ENCODE results near the gene RBMS1. TPM values are rescaled to one million over a fixed set of nuclear protein-coding genes. Genes with fewer than 3 reads are reported as not detected.

Gene RBMS1
- total and polyA plus RNA-seq, 2 of the 4 experiments (the other 2 are of a cell fraction): 43.5 to 64.9 TPM

DNA sequence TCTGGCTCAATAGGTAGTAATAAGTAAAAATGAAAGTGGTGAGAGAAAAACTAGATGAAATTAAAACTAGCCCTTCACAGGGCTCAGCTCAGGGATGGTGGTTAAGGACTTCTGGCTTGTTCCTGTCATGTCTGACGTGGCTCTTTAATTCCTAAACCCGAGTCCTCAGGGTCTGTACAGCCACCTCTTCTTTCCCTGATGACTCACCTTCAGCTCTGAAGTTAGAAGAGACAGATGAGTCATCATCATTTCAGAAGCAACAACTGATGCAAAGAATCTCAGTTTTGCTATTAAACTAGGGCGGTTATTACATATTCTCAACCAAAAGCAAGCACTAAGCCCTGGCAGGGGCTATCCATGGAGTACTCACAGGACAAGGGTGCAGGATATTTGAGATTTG lies 269.5 kb downstream of the RBMS1 start:
- Histone ChIP-seq H3K9me1 (ENCODE audit: insufficient read depth, low read length) (peaks cover 40% of the 10 kb centered on the region), H4K5ac (ENCODE audit: low read depth, low read length) (peak overlapping the region; percentile 48; the same call in 1 of the 2 replicates), H3K9ac (ENCODE audit: low read depth, low read length) (no peak overlapping the region; the same call in 1 of the 2 replicates), H2BK20ac (ENCODE audit: low read depth, low read length) (peak overlapping the region; percentile 92), H4K8ac (ENCODE audit: low read depth in 2 of 2, low read length in 2 of 2) (peak overlapping the region; percentile 25 to 67; a peak in 3 of 4 replicates), H2AK9ac (replicated peaks; ENCODE audit: low read depth, low read length, poor library complexity) (no peak overlapping the region), H3K23ac (ENCODE audit: low read depth, low read length) (peak overlapping the region; percentile 35; the same call in 1 of the 2 replicates), H4K20me1 (ENCODE audit: insufficient read depth, low read length) (no peaks in the 10 kb centered on the region), H3K9me3 (ENCODE audit: control insufficient read depth, insufficient read depth, low read length) (no peaks in the 10 kb centered on the region), H3K79me1 (ENCODE audit: low read depth in 1 of 2, low read length in 2 of 2) (peaks cover 0 to 6% of the 10 kb centered on the region in 2 experiments; a peak in 1 of 4 replicates), H2AK5ac (ENCODE audit: low read depth, low read length) (peak overlapping the region; percentile 80), H3K4me1 (ENCODE audit: control insufficient read depth, insufficient read depth, low read length) (peaks cover 38% of the 10 kb centered on the region), H3K27ac (ENCODE audit: insufficient read depth, low read length) (peak overlapping the region; percentile 27; the same call in 1 of the 2 replicates), H3K4me3 (ENCODE audit: insufficient read depth, low read depth, low read length) (no peak overlapping the region), H3K56ac (ENCODE audit: extremely low read depth, insufficient read depth, low read length) (peak overlapping the region; percentile 42; the same call in 1 of the 2 replicates), H4K91ac (ENCODE audit: insufficient read depth, low read depth, low read length) (peak overlapping the region; percentile 60), H3K18ac (ENCODE audit: low read depth, low read length) (peak overlapping the region; percentile 92; the same call in 1 of the 2 replicates), H3K27me3 (ENCODE audit: control insufficient read depth, insufficient read depth, low read length) (no peaks in the 10 kb centered on the region), H3K4ac (ENCODE audit: low read depth, low read length) (peak overlapping the region; percentile 59), H3K36me3 (ENCODE audit: control insufficient read depth, insufficient read depth, low read length) (no peaks in the 10 kb centered on the region), H2BK5ac (ENCODE audit: low read depth, low read length, poor library complexity, severe bottlenecking) (peak overlapping the region; percentile 84), H2BK120ac (ENCODE audit: low read depth, low read length) (peak overlapping the region; percentile 81), H3K14ac (replicated peaks; ENCODE audit: low read depth, low read length) (peak overlapping the region; percentile 72; the same call in 1 of the 2 replicates), H2AFZ (replicated peaks; ENCODE audit: low read length, poor library complexity) (no peak overlapping the region), H3K4me2 (ENCODE audit: low read depth, low read length) (peak overlapping the region; percentile 73), H2BK15ac (ENCODE audit: low read depth, low read length) (peak overlapping the region; percentile 90; the same call in 2 of the 3 replicates)
- CTCF ChIA-PET: no interaction called here
- POLR2A ChIA-PET (ENCODE audit: unreplicated experiment): no interaction called here
- no TSS peak for BruUV-seq (replicated peaks)
- WGBS, 2 experiments (ENCODE audit: extremely low coverage in 2 of 2, insufficient read length in 1 of 2): no CpG with 5 or more reads among the region's 3 CpGs
- TF ChIP-seq MAZ (IDR thresholded peaks at IDR 0.05; ENCODE audit: borderline replicate concordance, low read depth, low read length) (no peak), RFX5 (IDR thresholded peaks at IDR 0.05; ENCODE audit: low read depth, low read length) (no peak; the same call in 1 of the 2 replicates), RAD21 (IDR thresholded peaks at IDR 0.05; ENCODE audit: low read length) (0 out of 2 replicates have a peak, but pooled peaks have one; percentile 5), MAFK (IDR thresholded peaks at IDR 0.05; ENCODE audit: low read depth, low read length) (peak; percentile 45), CHD1 (IDR thresholded peaks at IDR 0.05; ENCODE audit: low read depth, low read length) (no peak; the same call in 1 of the 2 replicates), MXI1 (IDR thresholded peaks at IDR 0.05; ENCODE audit: borderline replicate concordance, low read depth, low read length) (no peak), CEBPB (IDR thresholded peaks at IDR 0.05; ENCODE audit: low read depth, low read length) (peak; percentile 61), NFE2L2 (IDR thresholded peaks at IDR 0.05; ENCODE audit: low read depth, low read length) (0 out of 2 replicates have a peak, but pooled peaks have one; percentile 22), SMC3 (IDR thresholded peaks at IDR 0.05; ENCODE audit: low read depth, low read length) (0 out of 2 replicates have a peak, but pooled peaks have one; percentile 1), FOS (IDR thresholded peaks at IDR 0.05; ENCODE audit: low read depth, low read length) (peak; percentile 100), RCOR1 (IDR thresholded peaks at IDR 0.05; ENCODE audit: insufficient replicate concordance, low read length) (no peak), BHLHE40 (IDR thresholded peaks at IDR 0.05; ENCODE audit: low read depth, low read length) (peak; percentile 80; the same call in 1 of the 2 replicates)
- TF ChIP-seq, protein P1, sequence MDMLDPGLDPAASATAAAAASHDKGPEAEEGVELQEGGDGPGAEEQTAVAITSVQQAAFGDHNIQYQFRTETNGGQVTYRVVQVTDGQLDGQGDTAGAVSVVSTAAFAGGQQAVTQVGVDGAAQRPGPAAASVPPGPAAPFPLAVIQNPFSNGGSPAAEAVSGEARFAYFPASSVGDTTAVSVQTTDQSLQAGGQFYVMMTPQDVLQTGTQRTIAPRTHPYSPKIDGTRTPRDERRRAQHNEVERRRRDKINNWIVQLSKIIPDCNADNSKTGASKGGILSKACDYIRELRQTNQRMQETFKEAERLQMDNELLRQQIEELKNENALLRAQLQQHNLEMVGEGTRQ (IDR thresholded peaks at IDR 0.05; ENCODE audit: low read depth, low read length): no peak
- TF ChIP-seq, protein P2, sequence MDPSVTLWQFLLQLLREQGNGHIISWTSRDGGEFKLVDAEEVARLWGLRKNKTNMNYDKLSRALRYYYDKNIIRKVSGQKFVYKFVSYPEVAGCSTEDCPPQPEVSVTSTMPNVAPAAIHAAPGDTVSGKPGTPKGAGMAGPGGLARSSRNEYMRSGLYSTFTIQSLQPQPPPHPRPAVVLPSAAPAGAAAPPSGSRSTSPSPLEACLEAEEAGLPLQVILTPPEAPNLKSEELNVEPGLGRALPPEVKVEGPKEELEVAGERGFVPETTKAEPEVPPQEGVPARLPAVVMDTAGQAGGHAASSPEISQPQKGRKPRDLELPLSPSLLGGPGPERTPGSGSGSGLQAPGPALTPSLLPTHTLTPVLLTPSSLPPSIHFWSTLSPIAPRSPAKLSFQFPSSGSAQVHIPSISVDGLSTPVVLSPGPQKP (IDR thresholded peaks at IDR 0.05; ENCODE audit: borderline replicate concordance, low read depth, low read length): no peak
- dilution Hi-C loops (cut with HindIII; ENCODE audit: low sequenced_read_pairs, unreplicated experiment): no loop called here
- intact Hi-C loops (cut with micrococcal nuclease): no loop called here
- ATAC-seq (ENCODE audit: low read depth) (peak; percentile 73), DNase-seq (peak; percentile 98)
- in situ Hi-C loops (cut with MboI; ENCODE audit: low sequenced_read_pairs): no loop called here

Data from IMR-90 (cell line).